ENCODE results near the gene PTMS.
A peak's percentile ranks its signal among the peaks of the same experiment; 100 is the strongest.

GRCh38 chr12:6765634-6766581 lies at the start of gene PTMS:
- TF ChIP-seq ZNF83 (CRISPR knock-in tag; IDR thresholded peaks at IDR 0.05; ENCODE audit: borderline replicate concordance) (no peak), USF2 (IDR thresholded peaks at IDR 0.05; ENCODE audit: low read depth, low read length) (no peak), USF2 (CRISPR knock-in tag; IDR thresholded peaks at IDR 0.05; ENCODE audit: borderline replicate concordance) (no peak), CTCF (CRISPR knock-in tag; IDR thresholded peaks at IDR 0.05) (peak; percentile 13; the same call in 1 of the 2 replicates), NKX3-1 (CRISPR knock-in tag; IDR thresholded peaks at IDR 0.05) (no peak), GMEB1 (CRISPR knock-in tag; IDR thresholded peaks at IDR 0.05; ENCODE audit: borderline replicate concordance) (peak; percentile 3; the same call in 1 of the 2 replicates), TCF7 (IDR thresholded peaks at IDR 0.05; ENCODE audit: low read depth) (no peak; the same call in 1 of the 2 replicates), ZNF513 (CRISPR knock-in tag; conservative IDR thresholded peaks at IDR 0.05) (no peak), POLR2A (IDR thresholded peaks at IDR 0.05; ENCODE audit: insufficient read depth in 1 of 2, low read depth in 2 of 2, low read length in 2 of 2) (peak in 1 of 2 experiments; percentile 47; a peak in 1 of 4 replicates), ZNF841 (CRISPR knock-in tag; IDR thresholded peaks at IDR 0.05; ENCODE audit: borderline replicate concordance) (no peak), RBM22 (optimal IDR thresholded peaks at IDR 0.05; ENCODE audit: low read length) (no peak), RBAK (CRISPR knock-in tag; IDR thresholded peaks at IDR 0.05) (no peak), TBX2 (CRISPR knock-in tag; IDR thresholded peaks at IDR 0.05; ENCODE audit: borderline replicate concordance) (peak; percentile 36; the same call in 1 of the 2 replicates)

All from HepG2 (cell line).